B cell (primary cell): ENCODE data around the gene PLSCR5. TPM values are rescaled to one million over a fixed set of nuclear protein-coding genes. Genes with fewer than 3 reads are reported as not detected.

Experiments used
- ATAC-seq: fragments of 200-7000 bp; cut with Tn5 transposase; one replicate; pipeline ENCODE4 v1.10.0; 2021; ENCODE audit warnings: low read depth, mild to moderate bottlenecking, moderate number of reproducible peaks, moderate library complexity
- CTCF ChIA-PET: fragments of 350-600 bp; sonication (Branson Sonifier 250); formaldehyde crosslinking; loops from one replicate; lab custom pipeline; 2021; ENCODE audit warnings: antibody characterized with exemption, inconsistent platforms; lab: Charles Lee
- POLR2A ChIA-PET: fragments of 350-600 bp; sonication (Branson Sonifier 250); formaldehyde crosslinking; loops from one replicate; lab custom pipeline; 2021; ENCODE audit warnings: antibody characterized with exemption; lab: Charles Lee
- DNase-seq: peaks from one replicate; pipeline ENCODE4 v3.0.0; 2013
- H2AFZ ChIP-seq: 2 replicates; pipeline ENCODE4 v1.6.1; 2012; ENCODE audit warnings: mild to moderate bottlenecking, low read depth, low read length; ENCODE audit not compliant: insufficient read depth, poor library complexity, severe bottlenecking
- H3K27ac ChIP-seq, 2 donors: 1 replicate in 1 of 2; 2 replicates in 1 of 2; pipeline ENCODE4 v1.5.1; 2012 to 2013; ENCODE audit warnings: low read length in 2 of 2, mild to moderate bottlenecking in 2 of 2, moderate library complexity in 1 of 2
- H3K27me3 ChIP-seq, 4 experiments: fragments of 200-600 bp in 1 of 4; sonication (generic) in 1 of 4; replicated peaks in 1 of 4; 1 replicate in 2 of 4; 2 replicates in 2 of 4; pipeline versions ENCODE4 v1.6.1 to v1.7.0; 2013 to 2016; ENCODE audit warnings: low read length in 3 of 4, mild to moderate bottlenecking in 2 of 4, mixed read lengths in 1 of 4, moderate library complexity in 1 of 4; ENCODE audit not compliant: insufficient read depth in 4 of 4, control insufficient read depth in 3 of 4; ENCODE audit errors: control extremely low read depth in 1 of 4
- H3K36me3 ChIP-seq, 2 experiments: replicated peaks in 1 of 2; 1 replicate in 1 of 2; 2 replicates in 1 of 2; pipeline versions ENCODE4 v1.6.1 to v1.7.1; 2013; ENCODE audit warnings: low read length in 1 of 2; ENCODE audit not compliant: insufficient read depth in 2 of 2, control insufficient read depth in 1 of 2; ENCODE audit errors: control extremely low read depth in 1 of 2, extremely low read depth in 1 of 2
- H3K4me1 ChIP-seq, 2 donors: fragments of 200-600 bp in 1 of 2; sonication (generic) in 1 of 2; 1 replicate in 1 of 2; 2 replicates in 1 of 2; pipeline versions ENCODE4 v1.5.1 to v1.6.1; 2013 to 2017; ENCODE audit warnings: low read length in 2 of 2; ENCODE audit not compliant: control insufficient read depth in 2 of 2, insufficient read depth in 2 of 2
- H3K4me2 ChIP-seq: replicated peaks from 2 replicates; pipeline ENCODE3; 2012; ENCODE audit warnings: mild to moderate bottlenecking, low read depth, low read length; ENCODE audit not compliant: poor library complexity, severe bottlenecking
- H3K4me3 ChIP-seq, 5 experiments: fragments of 200-600 bp in 1 of 5; sonication (generic) in 1 of 5; 1 replicate in 3 of 5; 2 replicates in 2 of 5; pipeline versions ENCODE4 v1.5.1 to v1.7.0; 2011 to 2016; ENCODE audit warnings: low read length in 4 of 5, mild to moderate bottlenecking in 4 of 5, low read depth in 2 of 5, control low read depth in 1 of 5, moderate library complexity in 1 of 5; ENCODE audit not compliant: insufficient read depth in 1 of 5; ENCODE audit errors: control extremely low read depth in 1 of 5, extremely low read depth in 1 of 5
- H3K79me2 ChIP-seq: fragments of 200-600 bp; sonication (generic); one replicate; pipeline ENCODE4 v1.6.0; 2016; ENCODE audit warnings: low read length; ENCODE audit not compliant: control insufficient read depth, insufficient read depth
- H3K9ac ChIP-seq: fragments of 200-600 bp; sonication (generic); 2 replicates; pipeline ENCODE4 v1.6.1; 2017; ENCODE audit warnings: mild to moderate bottlenecking, low read length, moderate library complexity
- H3K9me3 ChIP-seq, 3 donors: one replicate each; pipeline versions ENCODE4 v1.6.1 to v1.7.1; 2013; ENCODE audit warnings: low read length in 2 of 3; ENCODE audit not compliant: control insufficient read depth in 2 of 3, insufficient read depth in 1 of 3; ENCODE audit errors: control extremely low read depth in 1 of 3
- H4K20me1 ChIP-seq: 2 replicates; pipeline ENCODE4 v1.6.0; 2012; ENCODE audit warnings: mild to moderate bottlenecking, low read length; ENCODE audit not compliant: insufficient read depth, control insufficient read depth, poor library complexity, severe bottlenecking
- H3K27ac Mint-ChIP-seq: one replicate; pipeline ENCODE4 v1.8.0; 2021; ENCODE audit warnings: mixed read lengths
- H3K27me3 Mint-ChIP-seq: one replicate; pipeline ENCODE4 v1.8.0; 2021; ENCODE audit warnings: mixed read lengths
- H3K4me1 Mint-ChIP-seq: one replicate; pipeline ENCODE4 v1.8.0; 2021; ENCODE audit warnings: mixed read lengths
- H3K4me3 Mint-ChIP-seq: one replicate; pipeline ENCODE4 v1.8.0; 2021; ENCODE audit warnings: mixed read lengths
- H3K9me3 Mint-ChIP-seq: one replicate; pipeline ENCODE4 v1.8.0; 2022; ENCODE audit warnings: mixed read lengths; ENCODE audit not compliant: insufficient read depth
- EZH2 ChIP-seq: IDR thresholded peaks from 2 replicates; pipeline ENCODE4 v1.6.1; 2012; ENCODE audit warnings: borderline replicate concordance, low read depth, mild to moderate bottlenecking, moderate library complexity, low read length; ENCODE audit not compliant: insufficient read depth, poor library complexity, severe bottlenecking
- WGBS: methylation state at CpG from one replicate; pipeline ENCODE4 v1.1.5; 2013; ENCODE audit warnings: missing lambda C conversion rate; ENCODE audit not compliant: insufficient coverage; 5-methylcytosine and 5-hydroxymethylcytosine counted together
- intact Hi-C: fragments of 100-400 bp; cut with micrococcal nuclease; formaldehyde crosslinking; loops from one replicate; pipeline ENCODE4 v1.10.0; 2022
- polyA plus RNA-seq: library from polyadenylated mRNA; depleted of rRNA; stranded (reverse); fragments of >200 nt; gene quantifications from 2 replicates; pipeline ENCODE4 v1.2.3, GENCODE V29; 2012
- total RNA-seq, 2 donors: library from RNA; stranded (reverse); fragments of 120-200 nt in 1 of 2; gene quantifications; 1 replicate in 1 of 2; 2 replicates in 1 of 2; pipeline versions ENCODE4 v1.2.3 to v1.2.4, GENCODE V29; 2013 to 2022
- TF ChIP-seq, protein P1 (sequence below): fragments of 200-600 bp; IDR thresholded peaks from one replicate; pipeline ENCODE4 v1.8.0; 2022; ENCODE audit warnings: antibody characterized with exemption, mild to moderate bottlenecking

Gene PLSCR5
- total and polyA plus RNA-seq, 2 donors (not counting 1 experiment from before 2014, with no cell fraction given): not detected

DNA sequence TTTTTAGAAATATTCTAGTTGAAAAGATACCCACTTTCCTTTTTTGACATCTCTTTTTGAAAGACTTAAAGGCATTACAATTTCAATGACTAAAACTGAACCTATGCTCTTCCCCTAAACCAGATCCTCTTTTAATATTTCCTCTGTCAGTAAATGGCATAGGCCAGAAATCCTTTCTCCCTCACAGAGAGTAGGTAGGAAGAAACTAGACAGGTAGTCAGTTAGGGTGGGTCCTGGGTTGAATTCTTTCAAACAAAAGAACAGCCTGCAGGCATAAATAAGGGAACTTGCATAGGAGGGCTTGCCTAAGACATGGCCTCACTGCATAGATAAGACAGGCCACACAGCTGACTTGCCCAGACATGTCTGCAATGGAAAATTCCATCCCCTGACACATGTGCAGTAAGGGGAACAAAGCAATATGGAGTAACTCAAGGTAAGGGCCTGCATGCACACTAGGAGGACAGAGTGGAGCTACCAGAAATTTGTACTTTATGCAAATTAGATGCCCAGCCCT, 23.1 kb downstream of the PLSCR5 start:
- Histone ChIP-seq H3K4me2 (no peak overlapping the region), H3K9ac (no peak overlapping the region), H3K79me2 (no peaks in the 10 kb centered on the region), H2AFZ (no peak overlapping the region), H4K20me1 (no peaks in the 10 kb centered on the region), H3K9me3 (peaks cover 0 to 3% (median 0%) of the 10 kb centered on the region in 3 donors), H3K4me3 (no peak overlapping the region), H3K27ac (no peak overlapping the region), H3K27me3 (no peaks in the 10 kb centered on the region), H3K4me1 (no peaks in the 10 kb centered on the region), H3K36me3 (no peaks in the 10 kb centered on the region)
- no peak overlapping the region for H3K4me3 Mint-ChIP-seq
- H3K27me3 Mint-ChIP-seq: peaks cover 11% of the 10 kb centered on the region
- DNase-seq (no peak), ATAC-seq (no peak)
- TF ChIP-seq, protein P1, sequence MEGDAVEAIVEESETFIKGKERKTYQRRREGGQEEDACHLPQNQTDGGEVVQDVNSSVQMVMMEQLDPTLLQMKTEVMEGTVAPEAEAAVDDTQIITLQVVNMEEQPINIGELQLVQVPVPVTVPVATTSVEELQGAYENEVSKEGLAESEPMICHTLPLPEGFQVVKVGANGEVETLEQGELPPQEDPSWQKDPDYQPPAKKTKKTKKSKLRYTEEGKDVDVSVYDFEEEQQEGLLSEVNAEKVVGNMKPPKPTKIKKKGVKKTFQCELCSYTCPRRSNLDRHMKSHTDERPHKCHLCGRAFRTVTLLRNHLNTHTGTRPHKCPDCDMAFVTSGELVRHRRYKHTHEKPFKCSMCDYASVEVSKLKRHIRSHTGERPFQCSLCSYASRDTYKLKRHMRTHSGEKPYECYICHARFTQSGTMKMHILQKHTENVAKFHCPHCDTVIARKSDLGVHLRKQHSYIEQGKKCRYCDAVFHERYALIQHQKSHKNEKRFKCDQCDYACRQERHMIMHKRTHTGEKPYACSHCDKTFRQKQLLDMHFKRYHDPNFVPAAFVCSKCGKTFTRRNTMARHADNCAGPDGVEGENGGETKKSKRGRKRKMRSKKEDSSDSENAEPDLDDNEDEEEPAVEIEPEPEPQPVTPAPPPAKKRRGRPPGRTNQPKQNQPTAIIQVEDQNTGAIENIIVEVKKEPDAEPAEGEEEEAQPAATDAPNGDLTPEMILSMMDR: no peak
- no peak for TF ChIP-seq EZH2
- no peak overlapping the region for H3K27ac Mint-ChIP-seq
- intact Hi-C loops: no loop called here
- H3K9me3 Mint-ChIP-seq: no peaks in the 10 kb centered on the region
- CTCF ChIA-PET: interaction anchor here (1.5 to 2.1 kb wide), 2 partner anchors 9 to 392 kb away, joined by 7 read pairs; no protein-coding TSS in a partner anchor
- POLR2A ChIA-PET: no interaction called here
- H3K4me1 Mint-ChIP-seq: no peaks in the 10 kb centered on the region

GRCh38 chr3:146581080-146581601, 24.0 kb downstream of the PLSCR5 start:
- H3K27ac ChIP-seq: no peak overlapping the region
- ChIA-PET POLR2A (no interaction called here), CTCF (interaction anchor here (1.0 to 2.8 kb wide), 5 partner anchors 8 to 392 kb away, joined by 3 to 15 read pairs (median 7); no protein-coding TSS in a partner anchor)
- H3K4me2 ChIP-seq: no peak overlapping the region
- intact Hi-C loops: no loop called here
- no peaks in the 10 kb centered on the region for H3K79me2 ChIP-seq
- Mint-ChIP-seq H3K9me3 (no peaks in the 10 kb centered on the region), H3K4me1 (no peaks in the 10 kb centered on the region), H3K27me3 (peaks cover 11% of the 10 kb centered on the region), H3K27ac (no peak overlapping the region), H3K4me3 (no peak overlapping the region)
- WGBS: no CpG with 5 or more reads among the region's 1 CpG
- no peak overlapping the region for H3K4me3 ChIP-seq
- H4K20me1 ChIP-seq: no peaks in the 10 kb centered on the region
- no peak overlapping the region for H3K9ac ChIP-seq
- H2AFZ ChIP-seq: no peak overlapping the region
- TF ChIP-seq, protein P1: no peak
- no peak for TF ChIP-seq EZH2
- DNase-seq (no peak), ATAC-seq (no peak)
- no peaks in the 10 kb centered on the region for H3K36me3 ChIP-seq
- peaks cover 0 to 3% (median 0%) of the 10 kb centered on the region in 3 donors for H3K9me3 ChIP-seq
- H3K27me3 ChIP-seq: no peaks in the 10 kb centered on the region
- no peaks in the 10 kb centered on the region for H3K4me1 ChIP-seq
